C4-2B (cell line): ENCODE results near the gene SIRT4.

ENCODE experiments used
- H3K27ac ChIP-seq: fragments of 450-650 bp; 2 replicates; pipeline ENCODE4 v1.5.1; 2017
- ZFX ChIP-seq: fragments of 450-650 bp; IDR thresholded peaks from 2 replicates; pipeline ENCODE4 v1.6.1; 2017
- TF ChIP-seq, protein P1 (sequence below): fragments of 450-650 bp; conservative IDR thresholded peaks from 2 replicates; pipeline ENCODE4 v1.5.1; 2017; ENCODE audit warnings: mild to moderate bottlenecking

SIRT4 gene

DNA sequence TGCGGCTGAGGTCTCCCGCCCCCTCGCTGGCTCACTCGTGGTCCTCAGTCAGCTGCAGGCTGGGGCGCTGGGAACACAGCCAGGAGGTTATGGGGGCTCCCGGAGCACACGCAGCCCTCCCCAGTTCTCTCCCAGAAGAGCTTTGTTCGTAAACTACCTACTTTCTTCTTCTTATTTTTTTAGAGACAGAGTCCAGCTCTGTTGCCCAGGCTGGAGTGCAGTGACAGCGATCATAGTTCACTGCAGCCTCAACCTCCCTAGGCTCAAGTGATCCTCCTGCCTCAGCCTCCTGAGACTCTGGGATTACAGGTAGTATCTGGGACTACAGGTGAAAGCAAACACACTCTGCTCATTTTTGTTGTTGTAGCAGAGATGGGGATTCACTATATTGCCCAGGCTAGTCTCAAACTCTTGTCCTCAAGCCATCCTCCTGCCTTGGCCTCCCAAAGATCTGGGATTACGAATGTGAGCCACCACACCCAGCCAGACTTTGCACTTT is 41.0 kb downstream of the SIRT4 start:
- no peak overlapping the region for H3K27ac ChIP-seq

DNA sequence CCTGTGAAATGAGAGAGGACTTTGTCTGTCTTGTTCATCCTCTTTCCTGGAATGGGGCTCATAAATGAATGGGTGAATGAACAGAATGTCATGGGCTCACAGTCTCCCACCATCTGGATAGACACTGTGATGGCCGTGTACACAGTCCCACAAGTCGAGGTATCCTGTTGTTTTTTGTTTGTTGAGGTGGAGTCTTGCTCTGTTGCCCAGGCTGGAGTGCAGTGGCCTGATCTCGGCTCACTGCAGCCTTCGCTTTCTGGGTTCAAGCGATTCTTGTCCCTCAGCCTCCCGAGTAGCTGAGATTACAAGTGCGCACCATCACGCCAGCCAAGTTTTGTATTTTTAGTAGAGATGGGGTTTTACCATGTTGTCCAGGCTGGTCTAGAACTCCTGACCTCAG is 41.6 kb downstream of the SIRT4 start:
- TF ChIP-seq, protein P1, sequence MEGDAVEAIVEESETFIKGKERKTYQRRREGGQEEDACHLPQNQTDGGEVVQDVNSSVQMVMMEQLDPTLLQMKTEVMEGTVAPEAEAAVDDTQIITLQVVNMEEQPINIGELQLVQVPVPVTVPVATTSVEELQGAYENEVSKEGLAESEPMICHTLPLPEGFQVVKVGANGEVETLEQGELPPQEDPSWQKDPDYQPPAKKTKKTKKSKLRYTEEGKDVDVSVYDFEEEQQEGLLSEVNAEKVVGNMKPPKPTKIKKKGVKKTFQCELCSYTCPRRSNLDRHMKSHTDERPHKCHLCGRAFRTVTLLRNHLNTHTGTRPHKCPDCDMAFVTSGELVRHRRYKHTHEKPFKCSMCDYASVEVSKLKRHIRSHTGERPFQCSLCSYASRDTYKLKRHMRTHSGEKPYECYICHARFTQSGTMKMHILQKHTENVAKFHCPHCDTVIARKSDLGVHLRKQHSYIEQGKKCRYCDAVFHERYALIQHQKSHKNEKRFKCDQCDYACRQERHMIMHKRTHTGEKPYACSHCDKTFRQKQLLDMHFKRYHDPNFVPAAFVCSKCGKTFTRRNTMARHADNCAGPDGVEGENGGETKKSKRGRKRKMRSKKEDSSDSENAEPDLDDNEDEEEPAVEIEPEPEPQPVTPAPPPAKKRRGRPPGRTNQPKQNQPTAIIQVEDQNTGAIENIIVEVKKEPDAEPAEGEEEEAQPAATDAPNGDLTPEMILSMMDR: no peak
- TF ChIP-seq ZFX: no peak
- H3K27ac ChIP-seq: no peak overlapping the region

More for the DNA sequence above, 41.0 kb downstream of the SIRT4 start:
- TF ChIP-seq, protein P1: no peak
- TF ChIP-seq ZFX: no peak

DNA sequence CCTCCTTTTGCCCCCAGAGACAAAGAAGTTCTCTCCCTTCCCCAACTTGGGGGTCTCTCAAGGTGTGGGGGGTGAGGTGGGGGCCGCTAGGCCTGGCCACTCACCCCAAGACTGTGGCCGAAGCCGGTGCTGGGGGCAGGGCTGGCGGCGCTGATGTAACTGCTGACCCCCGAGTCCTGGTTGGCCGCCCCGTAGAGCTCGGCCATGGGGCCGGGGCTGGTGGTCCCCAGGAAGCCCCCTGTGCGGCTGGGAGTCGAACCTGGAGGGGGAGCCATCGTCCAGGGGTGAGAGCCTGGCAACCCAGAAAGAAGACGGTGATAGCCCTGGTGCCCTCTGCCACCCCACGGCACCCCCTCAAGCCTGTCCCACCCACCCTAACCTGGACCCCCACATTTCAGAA is 43.9 kb downstream of the SIRT4 start:
- H3K27ac ChIP-seq: no peak overlapping the region
- no peak for TF ChIP-seq ZFX
- TF ChIP-seq, protein P1: no peak

DNA sequence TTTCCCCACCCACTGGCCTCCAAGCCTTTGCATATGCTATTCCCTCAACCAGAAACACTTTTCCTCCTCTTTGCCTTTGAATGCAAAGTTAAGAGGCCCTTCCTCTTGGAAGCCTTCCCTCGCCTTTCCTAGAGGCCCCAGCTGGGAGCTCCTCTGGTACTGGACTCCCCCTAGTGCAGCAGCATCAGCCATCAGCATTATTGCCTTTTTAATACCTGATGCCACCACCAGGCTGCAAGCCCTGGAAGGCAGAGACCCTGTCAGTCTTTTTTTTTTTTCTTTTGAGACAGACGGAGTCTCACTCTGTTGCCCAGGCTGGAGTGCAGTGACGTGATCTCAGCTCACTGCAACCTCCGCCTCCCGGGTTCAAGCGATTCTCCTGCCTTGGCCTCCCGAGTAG is 44.6 kb downstream of the SIRT4 start:
- TF ChIP-seq, protein P1: no peak; the same call in 1 of the 2 replicates
- TF ChIP-seq ZFX: no peak
- no peak overlapping the region for H3K27ac ChIP-seq

DNA sequence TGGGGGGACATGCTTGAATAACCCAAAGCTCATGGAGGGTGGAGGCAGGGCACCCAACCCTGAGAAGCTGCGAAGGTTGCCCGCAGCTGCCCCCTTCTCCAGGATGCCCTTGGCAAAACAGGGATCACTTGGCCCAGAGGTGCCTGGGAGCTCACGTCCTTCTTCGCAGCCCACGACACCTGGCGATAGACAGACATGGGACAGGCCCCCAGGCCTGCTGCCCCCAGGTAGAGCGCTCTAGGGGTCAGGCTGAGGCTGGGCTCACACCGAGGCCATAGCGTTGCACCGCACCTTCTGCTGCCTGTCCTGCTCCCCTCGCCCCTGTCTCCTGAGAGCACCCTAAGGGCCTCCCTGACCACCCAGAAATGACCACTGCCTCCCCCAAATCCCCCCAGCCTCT is 45.6 kb downstream of the SIRT4 start:
- H3K27ac ChIP-seq: no peak overlapping the region
- no peak for TF ChIP-seq ZFX
- TF ChIP-seq, protein P1: no peak

DNA sequence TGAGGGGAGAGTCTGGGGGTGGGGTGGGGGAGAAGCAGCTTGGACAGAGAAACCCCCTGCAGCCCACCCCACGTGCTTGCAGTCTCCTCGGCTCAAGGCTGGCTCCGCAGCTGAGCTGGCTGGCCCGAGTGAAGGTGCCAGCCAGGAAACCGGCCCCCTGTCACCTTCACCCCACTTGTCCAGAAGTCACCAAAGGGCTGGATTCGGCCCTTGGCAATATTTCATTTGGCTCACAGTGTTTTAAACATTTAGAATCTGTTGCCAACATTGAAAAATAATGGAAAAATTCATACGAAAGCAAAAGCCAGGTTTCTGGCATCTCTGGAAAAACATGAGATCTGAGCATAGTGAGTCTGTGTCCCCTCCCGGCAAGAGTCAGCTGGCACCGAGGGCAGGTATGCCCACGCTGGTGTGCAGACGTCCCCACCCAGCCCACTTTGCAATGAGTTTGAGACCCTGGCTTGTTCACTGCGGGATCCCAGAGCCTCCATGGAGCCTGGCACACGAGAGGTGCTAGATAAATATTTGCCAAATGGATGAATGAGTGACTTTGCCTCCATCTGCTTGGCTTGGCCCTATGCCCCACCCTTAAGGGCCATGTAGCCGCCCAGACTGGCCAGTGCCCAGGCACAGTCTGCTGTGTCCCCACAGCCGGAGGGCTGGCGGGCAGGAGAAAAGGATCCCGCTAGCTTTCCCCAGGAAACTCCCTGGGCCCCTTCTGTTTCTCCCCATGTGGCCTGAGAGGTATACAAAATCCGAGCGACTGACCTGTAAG is 48.6 kb downstream of the SIRT4 start:
- TF ChIP-seq, protein P1: no peak
- TF ChIP-seq ZFX: no peak
- no peak overlapping the region for H3K27ac ChIP-seq

DNA sequence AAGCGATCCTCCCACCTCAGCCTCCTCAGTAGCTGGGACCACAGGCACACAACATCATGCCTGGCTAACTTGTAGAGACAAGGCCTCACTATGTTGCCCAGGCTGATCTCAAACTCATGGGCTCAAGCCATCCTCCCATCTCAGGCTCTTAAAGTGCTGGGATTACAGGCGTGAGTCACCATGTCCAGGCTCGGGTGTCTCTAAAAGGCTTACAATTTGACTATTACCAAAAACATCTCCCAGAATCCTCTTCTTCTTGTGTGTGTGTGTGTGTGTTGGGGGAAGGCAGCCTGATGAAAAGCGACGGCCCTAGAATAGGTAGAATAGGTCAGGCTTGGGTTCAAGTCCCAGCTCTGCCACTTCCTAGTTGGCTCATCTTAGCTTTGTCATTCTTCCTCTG is 50.0 kb downstream of the SIRT4 start:
- TF ChIP-seq ZFX: no peak
- TF ChIP-seq, protein P1: no peak
- H3K27ac ChIP-seq: no peak overlapping the region
